ENCODE measurements around the gene TMEM50B. TPM values are rescaled to one million over a fixed set of nuclear protein-coding genes. Genes with fewer than 3 reads are reported as not detected.
"Not testable (repeated sequence)": the region's sequence is repeated elsewhere in the genome, so short reads cannot be mapped to it uniquely, and the experiment has no call there.

TMEM50B gene
- total RNA-seq, 1 experiment from 2014 or later = 84.3 TPM

GRCh38 chr21:33478182-33478581 lies 1.6 kb downstream of the TMEM50B start:
- no peak for DNase-seq (ENCODE audit: low spot score)

- DNase-seq (ENCODE audit: low spot score) = no peak
Observed at GRCh38 chr21:33477066-33477465, 2.7 kb downstream of the TMEM50B start.

- no peak for DNase-seq (ENCODE audit: low spot score)
Observed at GRCh38 chr21:33473344-33473743, 6.4 kb downstream of the TMEM50B start.

DNA sequence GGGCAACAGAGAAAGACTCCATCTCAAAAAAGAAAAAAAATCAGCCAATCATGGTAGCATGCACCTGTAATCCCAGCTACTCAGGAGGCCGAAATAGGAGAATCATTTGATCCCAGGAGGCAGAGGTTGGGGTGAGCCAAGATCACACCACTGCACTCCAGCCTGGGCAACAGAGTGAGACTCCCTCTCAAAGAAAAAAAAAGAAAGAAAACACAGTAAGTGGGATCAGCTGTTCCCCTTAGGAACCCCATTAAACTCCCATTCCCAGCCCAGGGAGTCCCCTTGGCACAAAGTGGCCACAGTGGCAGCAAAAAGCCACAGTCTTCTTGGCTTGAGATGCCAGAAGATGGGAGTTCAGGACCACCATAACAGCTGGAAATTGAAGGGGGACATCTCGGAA lies 9.1 kb downstream of the TMEM50B start:
- no peak for DNase-seq (ENCODE audit: low spot score)

- DNase-seq (ENCODE audit: low spot score) = not testable (repeated sequence)
Observed at GRCh38 chr21:33469183-33469582, 10.6 kb downstream of the TMEM50B start.

DNA sequence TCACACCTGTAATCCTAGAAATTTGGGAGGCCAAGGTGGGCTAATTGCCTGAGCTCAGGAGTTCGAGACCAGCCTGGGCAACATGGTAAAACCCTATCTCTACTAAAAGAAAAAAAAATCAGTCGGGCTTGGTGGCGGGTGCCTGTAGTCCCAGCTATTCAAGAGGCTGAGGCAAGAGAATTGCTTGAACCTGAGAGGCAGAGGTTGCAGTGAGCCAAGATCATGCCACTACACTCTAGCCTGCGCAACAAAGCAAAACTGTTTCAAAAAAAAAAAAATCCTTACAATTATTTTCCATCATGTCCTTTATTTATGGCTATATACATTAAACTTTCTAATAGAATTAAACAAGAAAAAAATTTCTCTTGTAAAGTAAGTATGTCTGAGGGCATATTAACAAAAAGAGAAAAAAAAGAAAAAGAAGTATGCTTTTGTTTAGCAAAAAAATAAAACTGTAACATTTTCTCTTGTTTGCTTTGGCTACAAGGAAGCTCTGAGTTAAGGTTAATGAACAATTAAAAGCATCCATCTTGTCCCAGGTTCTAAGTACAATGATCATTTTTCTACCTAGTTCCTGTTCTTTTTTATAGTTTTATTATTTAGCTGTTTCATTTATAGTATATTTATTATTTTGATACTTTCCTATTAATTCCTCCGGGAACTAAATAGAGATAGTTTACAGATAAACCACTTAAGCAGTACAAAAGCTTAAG lies 18.1 kb downstream of the TMEM50B start:
- no peak for DNase-seq (ENCODE audit: low spot score)

DNA sequence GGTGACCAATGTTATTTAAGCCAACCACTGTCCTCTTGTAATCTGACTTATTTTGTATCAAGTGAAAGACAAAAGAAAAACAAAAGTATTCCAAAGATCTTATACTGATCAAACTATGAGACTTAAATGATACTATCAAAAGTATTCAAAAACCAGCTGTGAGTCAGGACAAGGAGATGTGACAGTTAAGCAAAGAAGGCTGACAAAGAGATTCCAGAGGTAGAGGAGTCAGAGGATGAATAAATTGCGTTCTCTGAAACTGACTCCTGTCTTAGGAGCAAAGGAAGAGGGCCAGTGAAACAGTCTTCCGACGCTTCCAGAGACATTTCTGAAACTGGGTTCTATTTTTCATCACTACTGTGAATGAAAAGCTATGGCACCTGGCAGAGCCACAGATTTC lies 20.9 kb downstream of the TMEM50B start:
- no peak for DNase-seq (ENCODE audit: low spot score)

DNA sequence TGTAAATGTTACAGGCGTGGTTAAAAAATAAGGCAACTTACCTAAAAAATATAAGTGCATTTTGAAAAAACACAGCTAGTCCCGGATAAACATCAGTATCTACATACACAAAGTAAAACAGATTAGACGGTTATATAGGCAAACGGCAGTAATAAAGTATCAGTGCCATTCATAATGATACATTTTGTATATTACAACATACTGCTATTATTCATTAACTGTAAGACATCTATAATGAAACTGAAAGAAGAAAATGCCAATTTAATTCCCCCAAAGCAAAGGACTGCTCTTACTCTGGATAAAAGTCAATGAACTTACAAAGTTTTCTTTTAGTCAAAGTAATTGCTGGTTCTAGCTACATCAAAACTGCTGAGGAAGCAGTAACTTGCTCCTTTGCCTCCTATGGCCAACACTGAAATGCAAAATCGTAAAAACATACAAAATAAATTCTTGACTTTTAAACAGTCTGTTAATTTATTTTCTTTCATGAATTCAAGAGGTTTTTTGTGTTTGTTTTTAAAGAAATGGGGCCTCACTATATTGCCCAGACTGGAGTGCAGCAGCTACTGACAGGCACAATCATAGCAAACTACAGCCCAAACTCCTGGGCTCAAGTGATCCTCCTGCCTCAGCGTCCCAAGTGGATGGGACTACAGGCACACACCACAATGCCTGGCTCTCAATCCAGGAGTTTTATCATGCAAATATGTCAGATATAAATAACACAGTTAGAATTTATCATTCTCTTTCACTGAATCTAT lies 23.9 kb downstream of the TMEM50B start:
- no peak for DNase-seq (ENCODE audit: low spot score)

- no peak for DNase-seq (ENCODE audit: low spot score)
Observed at GRCh38 chr21:33452362-33452761, 27.4 kb downstream of the TMEM50B start.

GRCh38 chr21:33451634-33452071 lies 28.1 kb downstream of the TMEM50B start:
- peak; percentile 26 for DNase-seq (ENCODE audit: low spot score)

GRCh38 chr21:33449616-33450015 lies 30.2 kb downstream of the TMEM50B start:
- DNase-seq (ENCODE audit: low spot score) = no peak

DNA sequence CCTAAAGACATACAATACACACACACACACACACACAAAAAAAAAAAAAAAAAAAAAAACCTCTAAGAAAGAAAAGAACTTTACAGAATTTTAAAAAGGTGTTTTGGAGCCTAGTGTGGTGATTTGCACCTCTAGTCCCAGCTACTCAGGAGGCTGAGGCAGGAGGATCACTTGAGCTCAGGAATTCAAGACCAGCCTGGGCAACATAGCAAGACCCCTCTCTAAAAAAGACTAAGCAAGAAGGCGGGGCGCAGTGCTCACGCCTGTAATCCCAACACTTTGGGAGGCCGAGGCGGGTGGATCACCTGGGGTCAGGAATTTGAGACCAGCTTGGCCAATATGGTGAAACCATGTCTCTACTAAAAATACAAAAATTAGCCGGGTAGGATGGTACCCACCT lies 33.2 kb downstream of the TMEM50B start:
- DNase-seq (ENCODE audit: low spot score) = not testable (repeated sequence)

DNA sequence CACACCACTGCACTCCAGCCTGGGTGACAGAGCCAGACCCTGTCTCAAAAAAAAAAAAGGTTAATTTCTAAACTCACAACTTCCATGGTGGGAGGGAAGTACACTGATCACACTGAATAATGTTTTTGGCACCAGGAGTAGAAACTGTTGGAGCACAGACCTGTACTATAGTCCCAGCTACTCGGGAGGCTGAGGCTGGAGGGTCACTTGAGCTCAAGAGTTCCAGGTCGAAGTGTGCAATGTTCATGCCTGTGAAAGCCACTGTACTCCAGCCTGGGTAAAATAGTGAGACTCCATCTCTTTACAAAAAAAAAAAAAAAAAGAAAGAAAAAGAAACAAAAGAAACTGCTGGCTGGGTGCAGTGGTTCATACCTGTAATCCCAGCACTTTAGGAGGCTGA lies 35.3 kb downstream of the TMEM50B start:
- no peak for DNase-seq (ENCODE audit: low spot score)

DNA sequence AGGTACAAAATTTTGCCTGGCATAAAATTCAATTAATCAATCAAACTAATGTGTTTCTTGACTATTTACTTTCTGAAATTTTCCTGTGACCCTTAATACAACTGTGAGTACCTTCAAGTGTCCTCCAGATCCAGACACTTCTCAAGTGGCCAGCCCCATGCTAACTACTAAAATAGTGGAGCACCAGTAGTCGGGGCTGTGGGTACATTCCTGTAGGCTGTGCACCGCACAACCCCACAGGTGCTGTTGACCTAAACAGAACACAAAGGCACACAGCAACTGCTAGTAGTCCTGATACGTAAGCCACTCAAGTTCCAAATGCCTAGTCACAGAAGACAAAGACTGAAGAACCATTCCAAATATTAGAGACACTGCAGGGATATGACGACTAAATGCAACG lies 36.6 kb downstream of the TMEM50B start:
- no peak for DNase-seq (ENCODE audit: low spot score)

- DNase-seq (ENCODE audit: low spot score) = peak; percentile 98
Observed at GRCh38 chr21:33441489-33442477, 38.0 kb downstream of the TMEM50B start.

GRCh38 chr21:33437140-33437539 lies 42.6 kb downstream of the TMEM50B start:
- DNase-seq (ENCODE audit: low spot score) = no peak

- peak; percentile 93 for DNase-seq (ENCODE audit: low spot score)
Observed at GRCh38 chr21:33434770-33435360, 44.9 kb downstream of the TMEM50B start.

- DNase-seq (ENCODE audit: low spot score) = no peak
Observed at GRCh38 chr21:33433425-33434114, 46.2 kb downstream of the TMEM50B start.

DNA sequence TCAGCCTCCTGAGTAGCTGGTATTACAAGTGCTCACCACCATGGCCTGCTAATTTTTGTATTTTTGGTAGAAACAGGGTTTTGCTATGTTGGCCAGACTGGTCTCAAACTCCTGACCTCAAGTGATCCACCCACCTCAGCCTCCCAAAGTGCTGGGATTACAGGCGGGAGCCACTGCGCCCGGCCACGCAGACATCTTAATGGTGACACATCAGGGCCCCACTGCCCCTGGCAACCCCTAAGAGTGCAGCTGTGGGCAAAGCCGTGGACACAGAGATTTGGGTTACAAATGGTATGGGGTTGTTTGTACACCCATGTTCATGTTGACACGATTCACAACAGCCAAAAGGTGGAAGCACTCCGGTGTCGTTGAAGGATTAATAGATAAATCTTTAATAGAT lies 46.8 kb downstream of the TMEM50B start:
- no peak for DNase-seq (ENCODE audit: low spot score)

- no peak for DNase-seq (ENCODE audit: low spot score)
Observed at GRCh38 chr21:33432496-33432895, 47.3 kb downstream of the TMEM50B start.

DNA sequence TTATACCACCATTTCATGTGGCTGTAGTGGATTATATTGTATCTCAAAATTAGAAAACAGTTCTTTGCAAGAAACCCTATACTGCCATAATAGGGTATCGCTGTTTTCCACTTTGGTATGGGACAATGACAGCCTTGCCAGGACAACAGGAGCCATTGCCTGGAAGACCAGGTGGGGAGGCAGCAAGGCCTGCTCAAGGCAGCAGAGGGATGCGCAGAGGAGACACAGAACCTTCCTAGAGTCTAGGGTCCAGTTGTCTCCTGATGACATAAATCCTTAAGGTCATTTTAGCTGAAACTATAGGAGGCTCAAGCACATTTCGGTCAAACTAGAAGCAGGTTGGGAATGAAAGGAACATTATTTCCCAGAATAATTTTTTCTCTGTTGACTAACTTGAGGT lies 48.9 kb downstream of the TMEM50B start:
- no peak for DNase-seq (ENCODE audit: low spot score)
